VCaP (cell line): Measurements from ENCODE around the gene FNBP1L.
A peak's percentile ranks its signal among the peaks of the same experiment; 100 is the strongest.

Experiments
- H3K27ac ChIP-seq: fragments of 450-650 bp; 2 replicates; pipeline ENCODE4 v1.5.1; 2017
- TF ChIP-seq, protein P1 (sequence below): fragments of 450-650 bp; conservative IDR thresholded peaks from 2 replicates; pipeline ENCODE4 v1.5.1; 2017; ENCODE audit warnings: mild to moderate bottlenecking, moderate library complexity

FNBP1L gene

DNA sequence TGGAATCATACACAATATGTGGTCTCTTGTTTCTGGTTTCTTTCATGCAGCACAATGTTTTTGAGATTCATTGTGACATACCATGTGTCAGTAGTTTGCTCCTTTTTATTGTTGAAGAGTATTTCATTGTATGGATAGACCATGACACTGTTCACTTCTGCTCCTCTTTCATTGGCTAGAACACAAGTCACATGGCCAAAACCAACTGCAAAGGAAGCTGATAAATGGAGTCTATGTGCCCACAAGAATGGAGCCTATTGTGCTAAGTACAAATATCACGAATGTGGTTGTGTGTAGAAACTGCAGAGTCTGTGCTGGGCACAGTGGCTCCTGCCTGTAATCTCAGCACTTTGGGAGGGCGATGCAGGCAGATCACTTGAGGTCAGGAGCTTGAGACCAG is 28.6 kb upstream of the FNBP1L start:
- H3K27ac ChIP-seq, result no peak overlapping the region
- TF ChIP-seq, protein P1, sequence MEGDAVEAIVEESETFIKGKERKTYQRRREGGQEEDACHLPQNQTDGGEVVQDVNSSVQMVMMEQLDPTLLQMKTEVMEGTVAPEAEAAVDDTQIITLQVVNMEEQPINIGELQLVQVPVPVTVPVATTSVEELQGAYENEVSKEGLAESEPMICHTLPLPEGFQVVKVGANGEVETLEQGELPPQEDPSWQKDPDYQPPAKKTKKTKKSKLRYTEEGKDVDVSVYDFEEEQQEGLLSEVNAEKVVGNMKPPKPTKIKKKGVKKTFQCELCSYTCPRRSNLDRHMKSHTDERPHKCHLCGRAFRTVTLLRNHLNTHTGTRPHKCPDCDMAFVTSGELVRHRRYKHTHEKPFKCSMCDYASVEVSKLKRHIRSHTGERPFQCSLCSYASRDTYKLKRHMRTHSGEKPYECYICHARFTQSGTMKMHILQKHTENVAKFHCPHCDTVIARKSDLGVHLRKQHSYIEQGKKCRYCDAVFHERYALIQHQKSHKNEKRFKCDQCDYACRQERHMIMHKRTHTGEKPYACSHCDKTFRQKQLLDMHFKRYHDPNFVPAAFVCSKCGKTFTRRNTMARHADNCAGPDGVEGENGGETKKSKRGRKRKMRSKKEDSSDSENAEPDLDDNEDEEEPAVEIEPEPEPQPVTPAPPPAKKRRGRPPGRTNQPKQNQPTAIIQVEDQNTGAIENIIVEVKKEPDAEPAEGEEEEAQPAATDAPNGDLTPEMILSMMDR, result no peak

DNA sequence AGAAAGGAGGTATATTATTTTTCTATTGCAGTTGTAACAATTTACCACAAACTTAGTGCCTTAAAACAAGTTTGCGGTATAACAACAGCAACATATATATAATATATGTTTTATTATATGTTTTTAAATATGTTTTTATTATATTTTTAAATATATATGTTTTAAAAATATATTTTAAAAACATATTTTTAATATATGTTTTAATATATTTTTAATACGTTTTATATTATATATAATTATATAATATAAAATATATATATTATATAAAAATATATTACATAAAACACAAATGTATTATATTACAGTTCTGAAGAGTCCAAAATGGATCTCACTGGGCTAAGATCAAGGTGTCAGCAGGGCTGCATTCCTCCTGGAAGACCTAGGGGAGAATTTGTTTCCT is 27.5 kb upstream of the FNBP1L start:
- TF ChIP-seq, protein P1, result no peak
- H3K27ac ChIP-seq, result no peak overlapping the region

DNA sequence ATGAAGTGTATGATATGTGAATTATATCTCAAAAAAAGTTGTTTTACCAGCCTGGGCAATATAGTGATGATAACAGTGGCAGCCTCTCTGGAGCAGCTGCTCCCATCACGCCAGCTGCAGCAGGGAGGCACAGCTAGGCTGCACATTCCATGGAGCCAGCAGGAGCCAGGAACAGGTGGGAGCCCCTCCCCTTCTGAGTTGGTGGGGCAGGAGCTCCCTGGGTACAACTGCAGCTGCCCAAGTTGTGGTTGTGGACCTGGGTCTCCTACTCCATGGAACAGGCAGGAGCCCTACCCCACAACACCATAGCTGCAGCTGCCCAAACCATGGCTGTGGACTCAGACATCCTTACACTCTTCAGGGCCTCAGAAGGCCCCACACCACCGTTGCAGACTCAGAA is 21.7 kb upstream of the FNBP1L start:
- TF ChIP-seq, protein P1, result no peak
- H3K27ac ChIP-seq, result no peak overlapping the region

DNA sequence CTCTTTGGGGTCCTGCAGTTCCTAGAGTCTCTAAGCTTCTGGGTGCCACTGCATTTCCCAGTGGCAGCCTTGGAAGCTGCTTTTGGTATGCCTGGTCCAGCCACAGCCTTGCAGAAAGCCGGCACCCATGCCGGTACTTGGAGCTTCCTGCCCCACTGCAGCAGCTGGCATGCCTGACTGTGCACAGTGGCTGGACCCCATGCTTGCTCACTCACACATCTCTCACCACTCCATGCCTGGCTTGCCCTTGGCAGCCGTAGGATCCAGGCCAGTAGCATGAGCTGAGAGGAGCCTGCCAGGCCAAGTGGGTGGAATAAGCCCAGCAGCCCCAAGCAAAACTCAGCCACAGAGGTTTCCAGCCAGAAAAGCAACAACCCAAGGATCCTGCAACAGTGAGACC is 20.3 kb upstream of the FNBP1L start:
- no peak overlapping the region for H3K27ac ChIP-seq
- TF ChIP-seq, protein P1, result no peak

DNA sequence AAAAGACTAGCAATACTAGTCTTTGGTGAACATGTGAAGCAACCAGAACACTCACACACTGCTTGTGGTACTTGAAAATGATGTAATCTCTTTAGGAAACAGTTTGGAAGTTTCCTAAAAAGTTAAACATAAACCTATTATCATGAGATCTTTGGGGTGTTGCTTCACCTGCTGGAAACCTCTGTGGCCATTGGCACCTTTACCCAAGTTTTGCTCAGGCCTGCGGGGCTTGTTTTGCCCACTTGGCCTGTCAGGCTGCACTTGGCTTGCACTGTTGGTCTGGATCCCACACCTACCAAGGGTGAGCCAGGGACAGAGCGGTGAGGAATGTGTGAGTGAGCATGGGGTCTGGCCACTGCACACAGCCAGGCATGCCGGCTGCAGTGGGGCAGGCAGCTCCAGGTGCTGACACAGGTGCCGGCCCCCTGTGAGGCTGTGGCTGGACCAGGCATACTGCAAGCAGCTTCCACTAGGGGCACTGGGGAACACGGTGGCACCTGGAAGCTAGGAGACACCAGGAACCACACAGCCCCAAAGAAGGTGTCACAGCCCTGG is 14.4 kb upstream of the FNBP1L start:
- H3K27ac ChIP-seq, result no peak overlapping the region
- TF ChIP-seq, protein P1, result 0 out of 2 replicates have a peak, but pooled peaks have one; percentile 11

DNA sequence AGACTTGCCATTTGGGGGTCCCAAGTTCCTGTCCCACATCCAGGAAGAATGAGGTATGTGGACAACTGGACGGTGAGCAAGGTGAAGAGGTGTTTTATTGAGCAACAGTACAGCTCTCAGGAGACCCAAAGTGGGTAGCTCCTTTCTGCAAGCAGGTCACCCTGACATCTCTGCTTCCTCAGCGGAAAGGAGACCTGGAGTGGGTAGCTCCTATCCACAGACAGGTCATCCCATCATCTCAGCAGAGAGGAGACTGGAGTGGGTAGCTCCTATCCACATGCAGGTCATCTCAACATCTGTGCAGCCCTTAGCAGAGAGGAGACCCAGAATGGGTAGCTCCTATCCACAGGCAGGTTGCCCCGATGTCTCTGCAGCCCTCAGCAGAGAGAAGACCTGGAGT is 13.8 kb upstream of the FNBP1L start:
- TF ChIP-seq, protein P1, result no peak
- H3K27ac ChIP-seq, result no peak overlapping the region

DNA sequence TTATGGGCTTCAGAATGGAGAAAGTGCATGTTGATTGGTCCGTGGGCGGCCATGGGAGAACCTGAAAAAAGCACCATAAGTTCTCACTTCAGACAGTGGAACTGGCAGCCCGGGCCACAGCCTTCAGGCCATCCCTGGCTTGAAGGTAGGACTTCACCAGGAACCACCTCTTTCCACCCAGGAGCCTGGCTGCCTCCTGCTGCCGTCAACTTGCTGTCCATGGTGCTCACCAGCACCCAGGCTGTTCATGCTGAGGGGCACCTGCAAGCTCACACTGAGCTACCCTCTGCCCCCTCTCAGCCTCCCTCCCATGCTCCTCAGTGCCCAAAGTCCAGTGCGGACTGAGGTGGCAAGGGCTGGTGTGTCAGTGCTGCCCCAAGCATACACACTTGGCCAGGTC is 12.9 kb upstream of the FNBP1L start:
- no peak overlapping the region for H3K27ac ChIP-seq
- TF ChIP-seq, protein P1, result no peak

DNA sequence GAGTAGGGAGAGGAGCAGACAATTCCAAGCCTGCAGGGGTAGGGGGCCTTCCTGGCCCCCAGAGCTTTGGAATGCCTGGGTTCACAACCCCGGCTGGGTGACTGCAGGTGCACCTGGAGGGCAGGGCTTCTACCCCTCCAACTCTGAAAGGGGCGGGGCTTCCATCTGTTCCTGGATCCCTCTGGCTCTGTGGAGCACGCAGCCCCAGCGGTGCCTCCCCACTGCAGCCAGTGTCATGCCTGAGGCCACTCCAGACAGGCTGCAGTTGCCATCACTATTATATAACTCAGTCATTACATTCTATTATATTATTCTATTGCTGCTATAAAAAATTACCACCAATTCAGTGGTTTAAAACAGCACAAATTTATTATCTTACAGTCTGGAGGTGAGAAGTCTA is 12.5 kb upstream of the FNBP1L start:
- H3K27ac ChIP-seq, result no peak overlapping the region
- TF ChIP-seq, protein P1, result no peak
